GM18870 (cell line): Measurements from ENCODE around the gene CPO.

Experiments
- ATAC-seq: cut with Tn5 transposase; IDR thresholded peaks from one replicate; pipeline ENCODE4 v1.9.1; 2021; ENCODE audit warnings: moderate library complexity; ENCODE audit not compliant: unreplicated experiment

The CPO gene

DNA sequence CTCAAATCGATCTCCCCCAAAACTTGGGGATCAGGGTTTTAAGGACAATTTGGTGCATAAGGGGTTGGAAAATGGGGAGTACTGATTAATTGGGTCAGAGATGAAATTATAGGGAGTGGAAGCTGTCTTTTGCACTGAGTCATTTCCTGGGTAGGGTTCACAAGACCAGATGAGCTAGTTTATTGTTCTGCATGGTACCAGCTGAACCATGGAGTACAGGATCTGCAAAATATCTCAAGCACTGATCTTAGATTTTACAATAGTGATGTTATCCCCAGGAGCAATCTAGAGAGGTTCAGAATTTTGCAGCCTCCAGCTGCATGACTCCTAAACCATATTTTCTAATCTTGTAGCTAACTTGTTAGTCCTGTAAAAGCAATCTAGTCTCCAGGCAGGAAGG is 73.1 kb downstream of the CPO start:
- no peak for ATAC-seq

DNA sequence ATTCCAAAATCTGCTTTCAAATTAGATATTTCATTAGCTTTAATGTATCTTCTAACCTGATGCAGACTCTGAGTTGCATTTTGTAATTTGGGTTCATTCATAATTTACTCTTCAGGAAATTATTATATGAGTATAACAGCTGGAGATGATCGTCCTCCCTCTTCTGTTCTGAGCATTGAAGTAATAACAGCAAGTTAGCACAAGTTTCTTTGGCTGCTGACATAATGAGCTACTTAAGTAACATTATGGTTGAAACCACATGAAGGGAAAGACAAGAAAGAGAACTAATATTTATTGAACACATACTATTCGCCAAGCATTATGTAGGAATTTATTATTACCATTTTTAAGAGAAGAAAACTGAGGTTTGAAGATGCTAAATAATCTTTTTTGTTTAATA is 75.1 kb downstream of the CPO start:
- ATAC-seq = no peak

DNA sequence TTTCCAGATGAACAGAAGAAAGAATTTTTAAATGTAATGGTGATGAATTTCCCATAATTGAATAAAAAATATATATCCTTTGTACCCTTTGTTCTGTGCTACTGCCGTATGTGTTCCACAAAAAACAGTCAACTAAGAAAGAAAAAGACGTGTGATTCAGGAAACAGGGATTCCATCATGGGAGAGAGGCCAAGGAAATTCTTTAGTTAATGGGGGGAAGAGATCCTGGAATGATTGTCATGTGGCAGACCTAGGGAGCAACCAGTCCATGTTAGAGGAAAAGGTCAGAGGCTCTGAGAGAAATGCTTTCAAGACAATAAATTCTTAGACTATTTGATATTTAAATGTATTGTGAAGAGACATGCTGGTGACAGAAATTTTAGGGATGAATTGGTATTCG is 76.6 kb downstream of the CPO start:
- no peak for ATAC-seq
